GM19397 (cell line): ENCODE data around the gene SLFN12L.
"Not testable (repeated sequence)": the region's sequence is repeated elsewhere in the genome, so short reads cannot be mapped to it uniquely, and the experiment has no call there.

Experiments
- ATAC-seq: cut with Tn5 transposase; IDR thresholded peaks from one replicate; pipeline ENCODE4 v1.9.1; 2021; ENCODE audit warnings: mild to moderate bottlenecking, moderate library complexity; ENCODE audit not compliant: unreplicated experiment

SLFN12L gene

DNA sequence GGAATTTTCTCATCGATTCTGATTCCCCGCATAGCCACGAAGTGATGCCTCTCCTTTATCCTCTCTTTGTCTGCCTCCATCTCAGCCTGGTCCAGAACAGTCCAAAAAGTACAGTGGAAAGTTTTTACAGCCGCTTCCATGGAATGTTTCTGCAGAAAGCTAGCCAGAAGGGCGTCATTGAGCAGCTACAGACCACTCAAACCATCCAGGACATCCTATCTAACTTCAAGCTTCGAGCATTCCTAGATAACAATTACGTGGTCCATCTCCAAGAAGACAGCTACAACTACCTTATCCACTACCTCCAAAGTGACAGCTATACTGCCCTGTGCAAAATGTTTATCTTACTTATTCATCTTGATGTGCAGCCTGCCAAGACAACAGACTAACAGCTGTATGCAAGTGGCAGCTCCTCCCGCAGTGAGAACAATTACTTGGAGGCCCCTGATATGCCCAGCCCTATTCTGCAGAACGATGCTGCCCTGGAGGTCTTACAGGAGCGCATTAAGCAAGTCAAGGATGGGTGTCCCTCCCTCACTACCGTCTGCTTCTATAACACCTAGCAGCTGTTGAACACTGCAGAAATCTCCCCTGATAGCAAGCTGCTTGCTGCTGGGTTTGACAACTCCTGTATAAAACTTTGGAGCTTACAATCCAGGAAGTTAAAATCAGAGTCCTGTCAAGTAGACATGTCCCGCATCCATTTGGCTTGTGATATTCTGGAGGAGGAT, 38.9 kb downstream of the SLFN12L start:
- no peak for ATAC-seq

DNA sequence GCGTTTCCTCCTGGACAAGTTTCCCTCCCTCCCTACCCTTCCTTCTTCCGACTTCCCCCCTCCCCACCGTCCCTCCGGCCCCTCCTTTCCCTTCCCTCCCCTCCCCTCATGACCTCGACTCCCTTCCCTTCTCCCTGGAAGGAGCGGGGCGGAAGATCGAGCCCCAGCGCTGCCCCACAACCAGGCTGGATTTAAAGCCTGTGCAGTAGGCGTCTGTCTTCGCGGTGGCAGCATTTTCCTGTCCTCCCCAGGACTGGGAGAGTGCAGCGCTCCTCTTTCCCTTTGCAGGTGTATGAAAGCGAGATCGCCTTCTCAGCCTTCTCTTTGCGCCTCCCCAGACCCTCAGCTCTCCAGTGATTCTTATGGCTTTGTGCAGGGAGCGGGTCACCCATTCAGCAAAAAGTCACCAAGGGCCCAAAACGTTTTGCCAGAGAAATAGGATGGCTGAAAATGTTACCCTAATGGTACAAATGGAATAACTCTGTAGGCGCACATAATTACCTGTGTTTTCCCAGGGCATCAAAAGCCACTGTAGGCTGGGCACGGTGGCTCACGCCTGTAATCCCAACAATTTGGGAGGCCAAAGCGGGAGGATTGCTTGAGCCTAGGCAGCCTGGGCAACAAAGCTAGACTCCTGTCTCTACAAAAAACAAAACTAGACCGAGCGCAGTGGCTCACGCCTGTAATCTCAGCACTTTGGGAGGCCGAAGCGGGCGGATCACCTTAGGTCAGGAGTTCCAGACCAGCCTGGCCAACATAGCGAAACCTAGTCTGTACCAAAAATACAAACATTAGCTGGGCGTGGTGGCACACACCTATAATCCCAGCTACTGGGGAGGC, 40.8 kb downstream of the SLFN12L start:
- no peak for ATAC-seq

DNA sequence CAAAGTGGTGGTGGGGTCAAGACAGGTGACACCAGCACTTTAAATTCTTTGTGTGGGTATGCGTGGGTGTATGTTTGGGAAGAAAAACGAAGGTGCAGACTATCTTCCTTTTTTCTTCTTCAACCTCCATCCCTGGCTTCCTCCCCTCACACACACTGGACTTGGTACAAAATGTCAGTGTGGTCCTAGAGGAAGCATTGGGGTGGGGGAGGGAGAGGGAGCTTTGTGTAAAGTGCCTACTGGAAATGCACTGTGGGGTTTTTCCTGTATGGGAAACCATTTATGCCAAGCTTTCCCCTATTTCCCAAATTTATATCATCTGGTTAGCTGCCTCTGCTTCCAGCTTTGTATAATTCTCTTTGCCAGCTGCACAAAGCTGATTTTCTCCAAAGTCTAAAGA, 44.4 kb downstream of the SLFN12L start:
- ATAC-seq: no peak

DNA sequence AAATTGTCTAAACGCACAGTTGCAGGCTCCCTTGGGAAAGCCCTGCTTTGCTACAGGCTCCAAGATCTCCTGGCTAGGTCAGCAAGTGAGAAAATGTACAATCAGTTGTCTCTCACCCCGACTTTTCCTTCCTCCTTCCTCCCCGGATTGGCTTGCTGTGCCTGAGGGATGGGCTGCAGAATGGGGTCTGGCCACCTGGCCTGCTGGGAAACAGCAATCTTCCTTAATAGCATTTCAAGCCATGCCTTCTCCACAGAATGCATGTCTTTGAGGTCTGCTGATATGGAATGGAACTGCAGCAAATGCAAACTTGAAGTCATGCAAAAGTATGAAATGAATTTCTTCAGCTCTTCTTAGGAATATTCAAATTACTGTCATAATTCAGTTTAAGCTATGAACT, 46.1 kb downstream of the SLFN12L start:
- ATAC-seq: no peak

DNA sequence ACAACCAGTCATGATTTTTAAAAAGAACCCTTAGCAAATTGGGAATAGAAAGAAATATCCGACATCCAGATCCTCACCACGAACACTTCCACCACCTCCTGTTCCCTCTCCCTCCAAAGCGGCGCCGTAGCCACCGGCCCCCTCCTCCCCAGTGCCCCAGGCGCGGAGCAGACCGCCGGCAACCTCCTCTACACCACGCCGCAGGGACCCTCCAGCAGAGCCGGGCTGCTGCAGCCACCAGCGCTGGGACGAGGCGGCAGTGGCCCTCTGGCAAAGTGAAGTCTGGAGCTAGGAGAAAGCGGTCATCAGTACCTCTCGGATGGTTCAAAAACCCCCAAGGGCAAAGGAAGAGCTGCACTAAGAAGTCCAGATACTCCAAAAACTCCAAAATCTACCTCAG, 47.5 kb downstream of the SLFN12L start:
- ATAC-seq: no peak

DNA sequence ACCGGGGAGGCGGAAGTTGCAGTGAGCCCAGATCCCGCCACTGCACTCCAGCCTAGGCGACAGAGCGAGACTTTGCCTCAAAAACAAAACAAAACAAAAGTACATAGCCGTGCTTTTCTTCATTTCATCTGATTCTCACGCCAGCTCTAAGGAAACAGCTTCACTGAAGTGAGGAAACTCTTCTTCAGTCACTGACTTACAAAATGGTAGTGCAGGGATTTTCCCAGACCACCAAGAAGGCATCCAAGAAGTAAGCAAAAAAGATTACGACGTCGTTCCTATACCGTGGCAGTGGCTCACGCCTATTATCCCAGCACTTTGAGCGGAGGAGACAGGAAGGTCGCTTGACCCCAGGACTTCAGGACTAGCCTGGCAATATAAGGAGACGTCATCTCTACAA, 48.5 kb downstream of the SLFN12L start:
- no peak for ATAC-seq

DNA sequence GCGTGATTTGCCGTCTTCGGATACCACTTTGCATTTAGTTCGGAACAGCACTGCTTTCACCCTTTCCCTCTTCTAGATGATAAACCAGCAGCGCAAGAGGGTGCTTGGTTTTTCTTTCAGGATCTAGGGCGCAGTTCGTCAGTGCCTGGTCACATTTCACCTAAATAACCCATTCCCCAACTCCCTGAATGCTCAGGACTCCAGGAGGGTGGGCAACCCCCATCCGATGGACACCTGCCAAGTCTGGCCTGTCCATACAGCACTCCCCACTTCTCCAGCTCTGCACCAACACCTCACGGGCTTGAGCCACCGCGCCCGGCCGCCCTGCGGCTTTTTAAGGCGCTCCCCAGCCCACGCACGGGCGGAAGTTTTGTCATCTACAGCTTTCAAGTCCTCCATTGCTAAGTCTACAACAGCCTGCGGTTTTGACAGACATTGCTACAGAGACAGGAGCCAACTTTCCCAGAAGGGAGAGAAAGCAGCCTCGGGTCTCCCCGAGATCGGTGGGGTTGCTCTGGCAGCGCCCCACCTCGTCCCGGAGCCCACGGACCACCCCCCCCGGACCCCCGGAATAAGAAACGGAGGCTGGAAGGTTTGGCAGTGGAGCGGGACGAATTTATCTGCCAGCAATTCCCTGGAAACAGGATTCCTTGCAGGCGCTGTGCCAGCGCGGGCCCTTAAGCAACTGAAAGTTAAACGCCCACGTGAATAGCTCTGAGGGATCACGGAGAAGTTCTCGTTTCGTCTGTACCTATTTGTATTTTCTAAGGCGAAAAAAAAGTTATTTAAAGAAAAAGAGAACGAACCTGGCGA, 50.4 kb downstream of the SLFN12L start:
- ATAC-seq: no peak

DNA sequence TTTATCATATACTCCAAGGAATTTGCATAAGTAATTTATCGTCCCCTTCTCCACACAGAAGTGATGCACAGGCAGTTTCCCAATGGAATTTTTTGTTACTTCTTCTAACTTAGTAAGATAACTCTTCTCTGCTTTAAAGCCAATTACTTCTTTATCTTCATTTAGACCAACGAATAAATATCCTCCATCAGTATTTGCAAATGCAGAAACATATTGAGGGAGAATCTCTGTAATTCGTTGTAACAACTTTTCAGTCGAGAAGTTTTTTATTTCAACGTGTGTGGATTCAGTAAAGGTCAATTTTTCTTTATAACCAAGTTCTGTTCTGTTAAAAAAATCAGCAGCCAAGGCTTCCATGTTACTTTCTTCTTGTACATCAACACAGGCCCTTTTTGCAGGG, 58.2 kb downstream of the SLFN12L start:
- ATAC-seq: no peak

DNA sequence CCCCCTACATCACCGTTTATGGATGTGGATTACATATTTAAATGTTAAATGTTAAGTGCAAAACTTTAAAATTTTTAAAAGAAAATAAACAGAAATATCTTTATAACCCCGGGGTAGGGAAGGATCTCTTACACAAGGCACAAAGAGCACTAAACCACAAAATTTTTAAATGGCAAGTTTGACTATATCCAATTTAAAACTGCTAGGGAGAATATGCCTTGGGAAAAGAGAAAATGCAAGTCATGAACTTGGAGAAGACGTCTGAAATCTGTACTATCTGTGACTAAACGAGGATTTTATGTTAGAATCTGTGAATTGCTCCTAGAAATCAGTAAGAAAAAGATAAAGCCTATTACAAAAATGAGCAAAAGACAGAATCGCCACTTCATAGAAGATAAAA, 60.2 kb downstream of the SLFN12L start:
- no peak for ATAC-seq

DNA sequence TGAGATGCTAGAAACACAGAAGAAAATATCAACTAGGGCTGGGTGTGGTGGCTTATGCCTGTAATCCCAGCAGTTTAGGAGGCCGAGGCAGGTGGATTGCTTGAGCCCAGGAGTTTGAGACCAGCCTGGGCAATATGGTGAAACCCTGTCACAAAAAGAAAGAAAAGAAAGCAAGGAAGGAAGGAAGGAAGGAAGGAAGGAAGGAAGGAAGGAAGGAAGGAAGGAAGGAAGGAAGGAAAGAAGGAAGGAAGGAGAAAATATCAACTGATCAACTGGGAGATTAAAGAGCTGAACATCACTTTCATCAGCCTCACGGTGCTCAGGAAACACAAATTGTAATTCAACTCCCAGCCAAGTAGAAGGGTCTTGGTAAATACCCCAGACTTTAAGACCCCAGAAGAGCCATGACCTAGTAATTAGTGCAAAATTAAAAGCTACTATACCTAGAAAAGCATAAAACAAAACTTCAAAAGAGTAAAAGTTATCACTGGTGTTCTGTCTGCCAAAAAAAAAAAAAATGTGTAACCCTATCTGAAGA, 61.1 kb downstream of the SLFN12L start:
- no peak for ATAC-seq

DNA sequence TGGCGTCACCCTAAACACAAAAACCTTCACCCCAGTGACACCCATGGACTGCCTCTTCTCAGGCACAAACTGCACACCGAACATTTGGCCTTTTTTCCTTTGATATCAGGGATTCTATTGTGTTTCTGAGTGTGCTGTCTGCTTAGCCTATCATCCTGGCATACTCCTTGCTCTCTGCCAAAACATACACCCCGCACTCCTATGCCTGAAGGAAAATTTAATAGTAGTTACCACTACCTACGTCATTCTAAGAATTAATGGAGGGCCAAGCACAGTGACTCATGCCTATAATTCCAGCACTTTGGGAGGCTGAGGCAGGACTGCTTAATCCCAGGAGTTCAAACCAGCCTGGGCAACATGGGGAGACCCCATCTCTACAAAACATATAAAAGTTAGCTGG, 69.0 kb downstream of the SLFN12L start:
- no peak for ATAC-seq

DNA sequence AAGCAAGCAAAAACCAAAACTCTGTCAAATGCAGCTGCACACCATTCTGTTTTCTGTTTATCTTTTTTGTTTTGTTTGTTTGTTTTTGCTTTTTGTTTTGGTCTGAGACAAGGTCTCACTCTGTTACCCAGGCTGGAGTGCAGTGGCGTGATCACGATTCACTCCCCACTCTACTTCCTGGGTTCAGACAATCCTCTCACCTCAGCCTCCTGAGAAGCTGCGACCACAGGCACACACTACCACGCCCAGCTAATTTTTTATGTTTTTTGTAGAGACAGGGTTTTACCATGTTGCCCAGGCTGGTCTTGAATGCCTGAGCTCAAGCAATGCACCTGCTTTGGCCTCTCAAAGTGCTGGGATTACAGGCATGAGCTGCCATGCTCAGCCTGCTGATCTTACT, 69.7 kb downstream of the SLFN12L start:
- no peak for ATAC-seq

DNA sequence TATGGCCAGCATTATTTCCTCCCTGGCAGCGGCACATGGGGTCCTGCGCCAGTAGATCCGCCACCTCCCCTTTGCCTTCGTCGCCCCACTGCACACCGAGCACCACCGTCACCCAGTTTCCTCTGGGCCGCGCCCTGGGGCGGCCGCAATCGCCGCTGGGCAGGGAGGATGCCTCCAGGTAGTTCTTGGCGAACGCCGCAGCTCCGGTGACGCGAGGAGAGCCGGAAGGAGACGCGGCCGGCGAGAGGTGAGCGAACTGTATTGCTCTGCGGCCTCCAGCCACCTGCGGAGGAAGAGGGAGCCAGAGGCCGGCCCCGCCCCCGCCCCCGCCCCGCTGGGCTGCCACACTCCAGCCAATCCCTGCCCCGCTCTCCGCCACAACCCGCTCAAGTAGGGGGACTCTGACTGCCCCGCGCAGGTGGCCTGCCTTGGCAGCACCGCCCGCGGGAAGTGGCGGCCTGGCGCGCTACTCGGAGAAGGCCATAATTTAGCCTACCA, 77.1 kb downstream of the SLFN12L start:
- ATAC-seq: peak; percentile 87

DNA sequence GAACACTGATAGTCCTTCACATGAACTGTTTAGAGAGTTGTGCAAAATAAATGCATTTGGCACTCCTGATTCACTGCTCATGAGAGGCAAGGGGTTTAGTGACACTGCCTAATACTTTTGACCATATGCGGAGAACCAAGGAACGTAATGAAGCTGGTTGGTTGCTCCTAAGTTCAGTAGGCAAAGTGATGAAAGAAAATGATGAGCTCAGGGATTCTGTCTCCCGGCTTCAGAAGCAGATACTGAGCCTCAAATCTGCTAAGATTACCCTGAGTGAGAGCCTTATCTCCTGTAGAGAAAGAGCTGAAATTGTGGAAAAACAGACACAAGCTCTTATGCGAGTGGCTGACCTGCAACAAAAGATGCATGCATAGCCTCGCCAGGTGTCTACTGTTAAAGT, 83.4 kb downstream of the SLFN12L start:
- not testable (repeated sequence) for ATAC-seq

DNA sequence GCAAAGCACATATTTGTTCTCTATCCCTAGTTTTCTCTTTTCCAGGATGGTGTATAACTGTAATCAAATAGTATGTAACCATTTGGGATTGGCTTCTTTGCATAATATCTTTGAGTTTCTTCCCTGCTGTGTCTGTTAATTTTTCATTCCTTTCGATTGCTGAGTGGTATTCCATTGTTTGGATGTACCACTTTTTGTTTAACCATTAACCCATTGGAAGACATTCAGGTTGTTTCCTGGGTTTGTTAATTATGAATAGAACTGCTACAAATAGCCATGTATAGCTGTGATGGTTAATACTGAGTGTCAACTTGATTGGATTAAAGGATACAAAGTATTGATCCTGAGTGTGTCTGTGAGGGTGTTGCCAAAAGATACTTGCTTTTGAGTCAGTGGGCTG, 84.3 kb downstream of the SLFN12L start:
- ATAC-seq: no peak

DNA sequence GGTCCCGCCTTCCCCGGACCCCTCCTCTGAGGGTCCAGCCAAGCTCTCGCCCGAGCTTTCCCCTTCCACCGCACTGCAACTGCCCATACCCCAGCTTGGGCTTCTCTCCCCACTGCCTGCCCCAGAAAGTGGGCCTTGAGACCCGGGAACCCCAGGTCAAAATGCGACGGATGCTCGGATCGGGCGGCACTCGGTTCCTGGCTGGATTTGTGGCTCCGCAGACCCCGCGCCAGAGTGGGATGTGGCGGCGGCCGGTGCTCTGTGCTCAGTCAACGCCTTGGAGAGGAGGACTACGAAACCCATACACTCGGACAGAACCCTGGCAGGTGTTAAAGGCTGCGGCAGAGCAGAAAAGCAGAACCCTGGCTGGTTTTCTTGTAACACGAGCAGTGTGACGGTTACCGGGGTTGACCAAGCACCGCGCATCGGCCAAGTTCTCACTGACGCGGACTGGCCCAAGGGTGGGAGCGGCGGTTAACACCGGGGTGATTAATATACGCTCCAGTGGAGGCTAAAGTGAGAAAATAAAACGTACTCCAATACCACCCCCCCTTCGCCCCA, 88.0 kb downstream of the SLFN12L start:
- ATAC-seq: no peak

DNA sequence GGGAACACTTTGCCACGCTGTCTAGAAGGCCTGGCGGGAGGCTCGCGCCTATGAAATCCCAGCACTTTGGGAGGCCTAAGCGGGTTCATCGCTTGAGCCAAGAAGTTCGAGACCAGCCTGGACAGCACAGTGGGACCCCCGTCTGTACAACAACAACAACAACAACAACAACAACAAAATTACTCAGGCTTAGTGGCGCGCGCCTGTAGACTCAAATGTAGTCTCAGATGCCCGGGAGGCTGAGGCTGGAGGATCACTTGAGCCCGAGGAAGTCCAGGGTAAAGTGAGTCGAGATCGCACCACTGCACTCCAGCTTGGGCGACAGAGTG, 88.6 kb downstream of the SLFN12L start:
- ATAC-seq: no peak

DNA sequence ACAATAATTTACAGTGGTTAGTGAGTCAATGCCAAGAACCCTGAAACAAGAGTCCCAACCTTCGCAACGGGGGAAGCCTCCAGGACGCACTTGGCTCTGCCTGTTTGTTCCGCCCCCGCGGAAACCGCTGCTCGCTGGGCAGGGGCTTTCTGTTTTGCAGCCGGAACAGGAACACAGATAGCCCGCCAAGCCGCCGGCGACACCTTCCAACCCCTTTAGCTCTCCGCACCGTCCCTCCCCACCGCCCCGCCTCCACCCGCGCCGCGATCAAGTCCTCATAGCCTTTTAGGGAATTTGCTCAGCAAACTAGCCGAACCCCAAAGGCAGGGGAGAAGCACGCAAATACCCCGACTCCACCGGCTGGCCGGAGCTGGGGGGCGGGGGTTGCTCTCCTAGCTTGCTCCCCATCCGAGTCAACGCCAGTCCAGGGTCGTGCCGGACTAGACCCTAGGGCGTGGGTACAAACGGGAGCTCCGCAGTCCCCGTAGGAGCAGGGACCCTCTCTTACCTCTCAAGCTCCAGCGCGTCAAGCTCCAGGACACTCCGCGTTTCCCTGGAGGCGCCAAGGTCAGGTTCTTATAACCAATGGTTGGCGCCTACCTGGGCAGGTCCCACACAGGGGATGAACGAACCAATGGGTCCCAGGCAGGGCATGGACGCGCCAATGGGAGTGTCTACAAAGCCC, 89.1 kb downstream of the SLFN12L start, which contains the start of gene SLFN13:
Gene SLFN13, minus strand, starts transcription at position 553 of the 685 bp plus-strand sequence. CDS start 3,086 bp downstream, outside the sequence.
- ATAC-seq: peak; percentile 74

DNA sequence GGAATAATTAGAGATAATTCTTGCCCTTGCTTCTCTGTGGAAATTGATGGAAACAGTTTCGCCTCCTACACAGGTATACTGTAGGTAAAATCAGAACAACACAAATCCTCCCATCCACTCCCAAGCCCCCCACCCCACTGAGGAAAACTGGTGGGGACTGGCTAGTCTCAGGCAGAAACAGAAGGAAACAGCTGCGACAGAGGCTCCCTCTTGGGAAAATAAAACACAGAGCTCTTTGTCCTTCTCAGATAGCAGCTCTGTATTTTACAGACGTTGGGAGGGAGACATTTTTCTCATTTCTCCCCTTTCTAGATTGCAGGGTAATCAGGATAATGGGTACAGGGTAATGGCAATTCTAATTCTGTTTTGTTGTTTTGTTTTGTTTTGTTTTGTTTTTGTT, 90.0 kb downstream of the SLFN12L start:
- ATAC-seq: no peak

DNA sequence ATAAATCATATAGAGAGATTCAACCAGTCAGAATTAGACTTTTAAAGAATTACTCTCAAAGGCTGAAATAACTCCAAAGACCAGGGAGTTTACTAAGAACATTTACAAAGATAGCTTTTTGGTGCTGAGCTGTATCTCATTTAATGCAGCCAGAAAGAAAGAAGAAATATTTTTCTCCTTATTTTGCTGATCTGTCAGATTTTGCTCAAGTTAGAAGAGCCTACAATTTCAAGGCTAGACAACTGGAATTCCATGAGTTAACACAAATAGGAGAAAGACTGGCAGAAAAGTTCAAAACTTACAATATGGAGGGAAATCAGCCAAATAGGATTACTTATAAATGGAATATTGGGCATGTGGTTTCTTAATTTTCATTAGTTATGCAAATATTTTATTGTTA, 99.0 kb downstream of the SLFN12L start:
- no peak for ATAC-seq
